Osteocyte (in vitro differentiated cells): ENCODE results near the gene TOX2. TPM values are rescaled to one million over a fixed set of nuclear protein-coding genes. Genes with fewer than 3 reads are reported as not detected.
A peak's percentile ranks its signal among the peaks of the same experiment; 100 is the strongest.

Experiments
- DNase-seq: peaks from one replicate; pipeline ENCODE4 v3.0.0; 2021; ENCODE audit warnings: mixed read lengths; ENCODE audit not compliant: unreplicated experiment; ENCODE audit errors: extremely low spot score
- H3K27ac Mint-ChIP-seq: one replicate; pipeline ENCODE4 v1.8.0; 2021; ENCODE audit warnings: mild to moderate bottlenecking, mixed read lengths; ENCODE audit not compliant: unreplicated experiment
- H3K27me3 Mint-ChIP-seq: one replicate; pipeline ENCODE4 v1.8.0; 2021; ENCODE audit warnings: mixed read lengths; ENCODE audit not compliant: unreplicated experiment
- H3K36me3 Mint-ChIP-seq: one replicate; pipeline ENCODE4 v1.8.0; 2021; ENCODE audit warnings: mixed read lengths; ENCODE audit not compliant: unreplicated experiment
- H3K4me1 Mint-ChIP-seq: one replicate; pipeline ENCODE4 v1.8.0; 2021; ENCODE audit warnings: mixed read lengths; ENCODE audit not compliant: unreplicated experiment
- H3K4me3 Mint-ChIP-seq: one replicate; pipeline ENCODE4 v1.8.0; 2021; ENCODE audit warnings: mild to moderate bottlenecking, moderate library complexity, mixed read lengths; ENCODE audit not compliant: unreplicated experiment
- H3K9me3 Mint-ChIP-seq: one replicate; pipeline ENCODE4 v1.8.0; 2021; ENCODE audit warnings: mixed read lengths; ENCODE audit not compliant: unreplicated experiment
- total RNA-seq: library from RNA; stranded (reverse); gene quantifications from 2 replicates; pipeline ENCODE4 v1.2.1, GENCODE V29; 2021
- TF ChIP-seq, protein P1 (sequence below): fragments of 200-600 bp; sonication (generic); IDR thresholded peaks from 2 replicates; pipeline ENCODE4 v1.5.0; 2021; ENCODE audit warnings: antibody characterized with exemption, mild to moderate bottlenecking, moderate library complexity

TOX2 gene
- total RNA-seq, 1 donor from 2014 or later: not detected

GRCh38 chr20:44073011-44073674, 158.5 kb downstream of the TOX2 start:
- H3K36me3 Mint-ChIP-seq: no peaks in the 10 kb centered on the region
- H3K27ac Mint-ChIP-seq: no peak overlapping the region
- TF ChIP-seq, protein P1, sequence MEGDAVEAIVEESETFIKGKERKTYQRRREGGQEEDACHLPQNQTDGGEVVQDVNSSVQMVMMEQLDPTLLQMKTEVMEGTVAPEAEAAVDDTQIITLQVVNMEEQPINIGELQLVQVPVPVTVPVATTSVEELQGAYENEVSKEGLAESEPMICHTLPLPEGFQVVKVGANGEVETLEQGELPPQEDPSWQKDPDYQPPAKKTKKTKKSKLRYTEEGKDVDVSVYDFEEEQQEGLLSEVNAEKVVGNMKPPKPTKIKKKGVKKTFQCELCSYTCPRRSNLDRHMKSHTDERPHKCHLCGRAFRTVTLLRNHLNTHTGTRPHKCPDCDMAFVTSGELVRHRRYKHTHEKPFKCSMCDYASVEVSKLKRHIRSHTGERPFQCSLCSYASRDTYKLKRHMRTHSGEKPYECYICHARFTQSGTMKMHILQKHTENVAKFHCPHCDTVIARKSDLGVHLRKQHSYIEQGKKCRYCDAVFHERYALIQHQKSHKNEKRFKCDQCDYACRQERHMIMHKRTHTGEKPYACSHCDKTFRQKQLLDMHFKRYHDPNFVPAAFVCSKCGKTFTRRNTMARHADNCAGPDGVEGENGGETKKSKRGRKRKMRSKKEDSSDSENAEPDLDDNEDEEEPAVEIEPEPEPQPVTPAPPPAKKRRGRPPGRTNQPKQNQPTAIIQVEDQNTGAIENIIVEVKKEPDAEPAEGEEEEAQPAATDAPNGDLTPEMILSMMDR: no peak
- no peak overlapping the region for H3K4me3 Mint-ChIP-seq
- H3K4me1 Mint-ChIP-seq: peaks cover 5% of the 10 kb centered on the region
- H3K9me3 Mint-ChIP-seq: no peaks in the 10 kb centered on the region
- peak; percentile 74 for DNase-seq
- H3K27me3 Mint-ChIP-seq: peaks cover 13% of the 10 kb centered on the region

- H3K4me1 Mint-ChIP-seq: peaks cover 5% of the 10 kb centered on the region
- no peak overlapping the region for H3K4me3 Mint-ChIP-seq
- H3K27ac Mint-ChIP-seq: no peak overlapping the region
- TF ChIP-seq, protein P1: no peak
- H3K36me3 Mint-ChIP-seq: no peaks in the 10 kb centered on the region
- H3K27me3 Mint-ChIP-seq: peaks cover 16% of the 10 kb centered on the region
- no peaks in the 10 kb centered on the region for H3K9me3 Mint-ChIP-seq
- DNase-seq: no peak
Observed at GRCh38 chr20:44073675-44074071, 159.0 kb downstream of the TOX2 start.

DNA sequence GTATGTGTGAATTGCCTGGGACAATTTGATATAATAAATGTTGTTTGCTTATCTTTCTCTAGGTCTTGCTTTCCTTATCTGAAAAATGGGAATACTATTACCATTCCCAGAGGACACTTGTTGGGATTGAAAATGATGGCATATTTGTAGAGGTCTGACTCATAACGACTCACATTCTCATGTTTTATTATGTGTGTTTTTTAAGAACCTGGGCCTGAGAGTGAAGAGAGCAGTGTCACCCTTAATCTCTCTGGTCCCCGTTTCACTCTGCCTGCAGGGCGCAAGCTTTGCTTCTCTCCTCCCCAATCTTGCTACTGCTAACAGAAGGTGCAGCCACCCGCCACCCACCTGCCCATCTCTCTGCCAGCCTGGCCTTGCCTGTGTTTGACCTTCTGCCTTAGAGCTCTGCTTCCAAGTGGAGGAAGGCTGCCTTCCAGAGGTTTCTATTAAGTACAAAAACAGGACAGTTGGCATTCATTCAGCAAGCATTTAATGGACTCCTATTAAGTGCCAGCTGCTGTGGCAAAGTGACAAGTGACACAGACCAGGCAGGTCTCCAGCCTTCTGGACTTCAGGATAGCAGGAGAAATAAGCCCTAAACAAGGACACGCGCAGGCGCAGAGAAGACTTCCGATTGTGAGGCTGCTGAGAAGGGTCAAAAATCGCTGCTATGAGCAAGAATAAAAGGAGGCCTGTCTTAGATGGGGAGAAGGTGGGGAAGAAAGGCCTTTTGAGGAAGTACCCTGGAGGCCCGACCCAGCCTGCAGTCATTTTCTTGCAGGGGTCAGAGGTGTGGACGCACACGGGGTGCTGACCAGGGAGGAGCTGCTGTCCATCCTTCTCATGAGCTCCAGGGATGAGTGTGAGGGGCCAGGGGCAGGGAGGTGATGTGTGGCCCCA, 159.8 kb downstream of the TOX2 start:
- TF ChIP-seq, protein P1: no peak
- Mint-ChIP-seq H3K36me3 (no peaks in the 10 kb centered on the region), H3K27ac (no peak overlapping the region), H3K4me1 (peaks cover 5% of the 10 kb centered on the region), H3K9me3 (no peaks in the 10 kb centered on the region), H3K27me3 (peaks cover 16% of the 10 kb centered on the region), H3K4me3 (no peak overlapping the region)
- DNase-seq: peak; percentile 54

DNA sequence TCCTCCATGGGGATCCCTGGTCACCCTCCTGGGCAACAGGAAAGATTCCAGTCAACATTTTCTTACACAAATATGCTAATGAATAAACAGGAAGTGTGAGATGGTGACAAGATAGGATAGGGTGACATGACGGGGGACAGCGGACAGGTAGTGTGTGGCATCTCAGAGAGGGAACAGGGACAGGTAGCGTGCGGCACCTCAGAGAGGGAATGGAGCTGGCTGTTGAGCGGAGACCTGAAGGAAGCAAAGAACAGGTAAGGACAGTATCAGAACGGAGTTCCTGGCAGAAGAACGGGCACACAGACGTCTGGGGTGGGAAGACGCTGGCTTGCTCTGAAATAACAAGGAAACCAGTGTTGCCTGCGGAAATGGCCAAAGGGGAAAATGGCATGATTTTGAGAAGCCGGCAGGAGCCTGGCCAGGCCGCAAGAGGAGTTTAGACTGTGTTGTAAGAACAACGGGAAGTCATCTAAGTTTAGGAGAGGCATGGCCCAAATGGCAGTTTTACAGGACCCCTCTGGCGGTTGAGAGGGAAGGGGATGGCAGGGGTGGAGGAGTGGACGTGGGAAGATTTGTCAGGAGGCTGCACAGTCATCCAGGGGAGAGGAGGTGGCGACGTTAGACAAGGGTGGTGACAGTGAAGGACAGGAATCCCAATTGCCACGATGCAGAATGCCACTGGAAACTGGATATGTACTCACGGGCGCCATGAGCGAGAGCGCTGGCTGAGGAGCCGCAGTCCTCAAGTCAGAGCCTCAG, 160.7 kb downstream of the TOX2 start:
- Mint-ChIP-seq H3K4me1 (peaks cover 5% of the 10 kb centered on the region), H3K9me3 (no peaks in the 10 kb centered on the region), H3K27me3 (peaks cover 16% of the 10 kb centered on the region), H3K36me3 (no peaks in the 10 kb centered on the region), H3K27ac (no peak overlapping the region), H3K4me3 (no peak overlapping the region)
- TF ChIP-seq, protein P1: no peak
- DNase-seq: peak; percentile 54

DNA sequence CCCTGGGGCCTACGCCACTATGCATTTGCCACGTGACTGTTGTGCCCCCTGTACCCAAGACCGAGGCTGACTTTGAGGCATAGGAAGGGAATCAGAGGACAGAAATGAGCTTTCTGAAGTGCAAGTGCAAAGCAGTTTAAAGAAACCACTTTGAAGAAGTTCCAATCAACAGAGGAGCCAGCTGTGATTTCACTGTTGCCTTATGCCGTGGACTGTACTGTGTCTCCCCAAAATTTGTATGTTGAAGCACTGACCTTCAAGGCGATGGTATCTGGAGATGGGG, 161.2 kb downstream of the TOX2 start:
- TF ChIP-seq, protein P1: no peak
- peaks cover 16% of the 10 kb centered on the region for H3K27me3 Mint-ChIP-seq
- DNase-seq: no peak
- H3K36me3 Mint-ChIP-seq: no peaks in the 10 kb centered on the region
- peaks cover 5% of the 10 kb centered on the region for H3K4me1 Mint-ChIP-seq
- no peak overlapping the region for H3K4me3 Mint-ChIP-seq
- H3K27ac Mint-ChIP-seq: no peak overlapping the region
- H3K9me3 Mint-ChIP-seq: no peaks in the 10 kb centered on the region
